GM19099 (cell line): ENCODE results near the gene TNFSF8.

ENCODE experiments used
- POLR2A ChIP-seq: IDR thresholded peaks from 3 replicates; pipeline ENCODE4 v1.6.1; 2011; ENCODE audit warnings: low read depth; ENCODE audit not compliant: insufficient read length; ENCODE audit errors: extremely low read depth

Gene TNFSF8

GRCh38 chr9:114947058-114947457 lies 16.7 kb upstream of the TNFSF8 start:
- TF ChIP-seq POLR2A: no peak

- TF ChIP-seq POLR2A: no peak
Observed at GRCh38 chr9:114945616-114946412, 15.4 kb upstream of the TNFSF8 start.

GRCh38 chr9:114941376-114941775 lies 11.0 kb upstream of the TNFSF8 start:
- TF ChIP-seq POLR2A: no peak

GRCh38 chr9:114938687-114939575 lies 8.5 kb upstream of the TNFSF8 start:
- no peak for TF ChIP-seq POLR2A

GRCh38 chr9:114937516-114937915 lies 7.1 kb upstream of the TNFSF8 start:
- TF ChIP-seq POLR2A: no peak

- no peak for TF ChIP-seq POLR2A
Observed at GRCh38 chr9:114936581-114936980, 6.2 kb upstream of the TNFSF8 start.

- no peak for TF ChIP-seq POLR2A
Observed at GRCh38 chr9:114935119-114935518, 4.7 kb upstream of the TNFSF8 start.

- no peak for TF ChIP-seq POLR2A
Observed at GRCh38 chr9:114932502-114932901, 2.1 kb upstream of the TNFSF8 start.

- no peak for TF ChIP-seq POLR2A
Observed at GRCh38 chr9:114931407-114931806, 1.0 kb upstream of the TNFSF8 start.

- TF ChIP-seq POLR2A: no peak
Observed at GRCh38 chr9:114929201-114929600, 1.2 kb downstream of the TNFSF8 start.

- no peak for TF ChIP-seq POLR2A
Observed at GRCh38 chr9:114928671-114929070, 1.7 kb downstream of the TNFSF8 start.

- TF ChIP-seq POLR2A: no peak
Observed at GRCh38 chr9:114928136-114928535, 2.3 kb downstream of the TNFSF8 start.

GRCh38 chr9:114925672-114926071 lies 4.7 kb downstream of the TNFSF8 start:
- no peak for TF ChIP-seq POLR2A

GRCh38 chr9:114925039-114925438 lies 5.4 kb downstream of the TNFSF8 start:
- TF ChIP-seq POLR2A: no peak

- no peak for TF ChIP-seq POLR2A
Observed at GRCh38 chr9:114924327-114924726, 6.1 kb downstream of the TNFSF8 start.

GRCh38 chr9:114923918-114924317 lies 6.5 kb downstream of the TNFSF8 start:
- no peak for TF ChIP-seq POLR2A
